ENCODE measurements around the gene RNF215.

DNA sequence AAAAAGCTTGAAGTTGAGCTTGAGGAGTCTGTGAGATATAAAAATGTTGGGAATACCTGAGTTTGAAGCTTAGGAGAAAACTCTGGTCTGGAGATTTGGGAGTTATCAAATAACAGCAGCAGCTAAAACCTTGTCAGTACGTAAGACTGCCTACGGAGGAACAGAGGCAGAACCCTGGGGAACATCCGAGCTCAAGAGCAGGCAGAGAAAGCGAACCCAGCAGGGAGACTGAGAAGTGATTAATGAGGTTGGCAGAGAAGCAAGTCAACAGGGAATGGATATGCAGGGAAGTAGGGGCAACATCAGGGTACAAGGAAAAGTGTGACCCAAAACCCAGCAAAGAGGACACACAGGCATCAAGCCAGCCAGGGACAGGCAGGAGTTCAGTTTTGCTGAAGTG, 25.8 kb upstream of the RNF215 start:
- TF ChIP-seq EZH2 (IDR thresholded peaks at IDR 0.05; ENCODE audit: borderline replicate concordance, low read length): no peak
- TF ChIP-seq, protein P1, sequence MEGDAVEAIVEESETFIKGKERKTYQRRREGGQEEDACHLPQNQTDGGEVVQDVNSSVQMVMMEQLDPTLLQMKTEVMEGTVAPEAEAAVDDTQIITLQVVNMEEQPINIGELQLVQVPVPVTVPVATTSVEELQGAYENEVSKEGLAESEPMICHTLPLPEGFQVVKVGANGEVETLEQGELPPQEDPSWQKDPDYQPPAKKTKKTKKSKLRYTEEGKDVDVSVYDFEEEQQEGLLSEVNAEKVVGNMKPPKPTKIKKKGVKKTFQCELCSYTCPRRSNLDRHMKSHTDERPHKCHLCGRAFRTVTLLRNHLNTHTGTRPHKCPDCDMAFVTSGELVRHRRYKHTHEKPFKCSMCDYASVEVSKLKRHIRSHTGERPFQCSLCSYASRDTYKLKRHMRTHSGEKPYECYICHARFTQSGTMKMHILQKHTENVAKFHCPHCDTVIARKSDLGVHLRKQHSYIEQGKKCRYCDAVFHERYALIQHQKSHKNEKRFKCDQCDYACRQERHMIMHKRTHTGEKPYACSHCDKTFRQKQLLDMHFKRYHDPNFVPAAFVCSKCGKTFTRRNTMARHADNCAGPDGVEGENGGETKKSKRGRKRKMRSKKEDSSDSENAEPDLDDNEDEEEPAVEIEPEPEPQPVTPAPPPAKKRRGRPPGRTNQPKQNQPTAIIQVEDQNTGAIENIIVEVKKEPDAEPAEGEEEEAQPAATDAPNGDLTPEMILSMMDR (conservative IDR thresholded peaks at IDR 0.05 in 1 of 2, IDR thresholded peaks at IDR 0.05 in 1 of 2; ENCODE audit: extremely low read depth in 1 of 2, insufficient read depth in 1 of 2, low read depth in 1 of 2, low read length in 2 of 2): no peak

Data from mammary epithelial cell (primary cell).